GM23338 (cell line): ENCODE data around the gene PPP6R1. TPM values are rescaled to one million over a fixed set of nuclear protein-coding genes. Genes with fewer than 3 reads are reported as not detected.

Source experiments
- ATAC-seq: fragments of 200-7000 bp; cut with Tn5 transposase; 3 replicates; pipeline ENCODE4 v1.9.1; 2020
- DNase-seq: peaks from one replicate; pipeline ENCODE4 v3.0.0-alpha.2; 2015; ENCODE audit warnings: low spot score
- H2AFZ ChIP-seq: fragments of 200-600 bp; sonication (generic); 2 replicates; pipeline ENCODE4 v1.8.0; 2016; ENCODE audit warnings: antibody characterized with exemption, mild to moderate bottlenecking, moderate library complexity
- H3F3A ChIP-seq: fragments of 200-600 bp; sonication (generic); replicated peaks from 2 replicates; pipeline ENCODE4 v1.8.0; 2017; ENCODE audit warnings: antibody characterized with exemption, mixed run types, low read depth
- H3K27ac ChIP-seq: fragments of 200-600 bp; sonication (generic); 2 replicates; pipeline ENCODE4 v1.6.1; 2016; ENCODE audit warnings: low read depth
- H3K27me3 ChIP-seq: fragments of 200-600 bp; sonication (generic); 2 replicates; pipeline ENCODE4 v1.8.0; 2016; ENCODE audit warnings: mild to moderate bottlenecking, mixed run types, moderate library complexity; ENCODE audit not compliant: insufficient read depth
- H3K36me3 ChIP-seq: fragments of 200-600 bp; sonication (generic); 2 replicates; pipeline ENCODE4 v1.8.0; 2016; ENCODE audit warnings: mild to moderate bottlenecking; ENCODE audit not compliant: insufficient read depth
- H3K4me1 ChIP-seq: fragments of 200-600 bp; sonication (generic); 2 replicates; pipeline ENCODE4 v1.8.0; 2016; ENCODE audit warnings: mild to moderate bottlenecking, moderate library complexity; ENCODE audit not compliant: insufficient read depth
- H3K4me2 ChIP-seq: fragments of 200-600 bp; sonication (generic); 2 replicates; pipeline ENCODE4 v1.7.1; 2017; ENCODE audit warnings: mixed run types
- H3K4me3 ChIP-seq: fragments of 200-600 bp; sonication (generic); 2 replicates; pipeline ENCODE4 v1.6.1; 2016; ENCODE audit warnings: mixed run types
- H3K79me2 ChIP-seq: fragments of 200-600 bp; sonication (generic); replicated peaks from 2 replicates; pipeline ENCODE4 v1.8.0; 2017; ENCODE audit warnings: mild to moderate bottlenecking; ENCODE audit not compliant: insufficient read depth
- H3K9me2 ChIP-seq: fragments of 200-600 bp; sonication (generic); 2 replicates; pipeline ENCODE4 v1.8.0; 2017; ENCODE audit not compliant: insufficient read depth
- H4K20me1 ChIP-seq: fragments of 200-600 bp; sonication (generic); replicated peaks from 2 replicates; pipeline ENCODE4 v1.8.0; 2017; ENCODE audit warnings: mild to moderate bottlenecking; ENCODE audit not compliant: insufficient read depth
- H3K27ac Mint-ChIP-seq: 2 replicates; pipeline ENCODE4 v1.8.0; 2020; ENCODE audit warnings: inconsistent platforms, mild to moderate bottlenecking, moderate library complexity, mixed read lengths
- H3K27me3 Mint-ChIP-seq: 3 replicates; pipeline ENCODE4 v1.8.0; 2022; ENCODE audit warnings: low read depth, mild to moderate bottlenecking, moderate library complexity, mixed read lengths, inconsistent platforms; ENCODE audit not compliant: insufficient read depth, poor library complexity
- H3K36me3 Mint-ChIP-seq: 3 replicates; pipeline ENCODE4 v1.8.0; 2021; ENCODE audit warnings: low read depth, mild to moderate bottlenecking, inconsistent platforms, moderate library complexity, mixed read lengths
- H3K4me1 Mint-ChIP-seq: 3 replicates; pipeline ENCODE4 v1.8.0; 2020; ENCODE audit warnings: mild to moderate bottlenecking, inconsistent platforms, mixed read lengths
- H3K4me3 Mint-ChIP-seq: 3 replicates; pipeline ENCODE4 v1.8.0; 2021; ENCODE audit warnings: moderate library complexity, mild to moderate bottlenecking, inconsistent platforms, mixed read lengths
- H3K9me3 Mint-ChIP-seq: 3 replicates; pipeline ENCODE4 v1.8.0; 2020; ENCODE audit warnings: moderate library complexity, mild to moderate bottlenecking, inconsistent platforms, mixed read lengths
- CREB1 ChIP-seq: fragments of 250-450 bp; sonication (Bioruptor Pico); IDR thresholded peaks from 2 replicates; pipeline ENCODE4 v1.5.0; 2020; ENCODE audit warnings: low read depth, mild to moderate bottlenecking, moderate library complexity
- EZH2 ChIP-seq: fragments of 200-600 bp; sonication (generic); IDR thresholded peaks from one replicate; pipeline ENCODE4 v1.8.0; 2017; ENCODE audit warnings: antibody characterized with exemption, mild to moderate bottlenecking, low read depth; ENCODE audit not compliant: unreplicated experiment
- POLR2AphosphoS5 ChIP-seq: IDR thresholded peaks from 2 replicates; pipeline ENCODE4 v1.6.1; 2016; ENCODE audit warnings: antibody characterized with exemption, low read depth
- STAT1 ChIP-seq: IDR thresholded peaks from one replicate; pipeline ENCODE4 v1.6.1; 2016; ENCODE audit warnings: antibody characterized with exemption; ENCODE audit not compliant: unreplicated experiment
- ZNF114 ChIP-seq: fragments of 250-450 bp; sonication (Bioruptor Pico); IDR thresholded peaks from 2 replicates; pipeline ENCODE4 v1.5.0; 2020; ENCODE audit warnings: mild to moderate bottlenecking, moderate library complexity
- polyA plus RNA-seq: library from polyadenylated mRNA; unstranded; fragments of >200 nt; fragmentation: Nextera tagmentation; extraction: Ambion mirVana; gene quantifications from 2 replicates; pipeline ENCODE4 v1.2.1, GENCODE V29; 2016
- total RNA-seq: library from RNA; depleted of rRNA; stranded (reverse); fragments of >200 nt; shearing (Covaris generic); gene quantifications from 2 replicates; pipeline ENCODE4 v1.2.3, GENCODE V29; 2014
- TF ChIP-seq, protein P1 (sequence below): fragments of 250-450 bp; sonication (Bioruptor Pico); IDR thresholded peaks from 2 replicates; pipeline ENCODE4 v1.5.0; 2020; ENCODE audit warnings: mild to moderate bottlenecking, moderate library complexity
- TF ChIP-seq, protein P2 (sequence below): IDR thresholded peaks from one replicate; pipeline ENCODE4 v1.6.1; 2018; ENCODE audit warnings: antibody characterized with exemption; ENCODE audit not compliant: unreplicated experiment
- TF ChIP-seq, protein P3 (sequence below): IDR thresholded peaks from 2 replicates; pipeline ENCODE4 v1.6.1; 2016; ENCODE audit warnings: antibody characterized with exemption

PPP6R1 gene
- total and polyA plus RNA-seq, 2 experiments from 2014 or later, result 22.2 to 70.8 TPM

DNA sequence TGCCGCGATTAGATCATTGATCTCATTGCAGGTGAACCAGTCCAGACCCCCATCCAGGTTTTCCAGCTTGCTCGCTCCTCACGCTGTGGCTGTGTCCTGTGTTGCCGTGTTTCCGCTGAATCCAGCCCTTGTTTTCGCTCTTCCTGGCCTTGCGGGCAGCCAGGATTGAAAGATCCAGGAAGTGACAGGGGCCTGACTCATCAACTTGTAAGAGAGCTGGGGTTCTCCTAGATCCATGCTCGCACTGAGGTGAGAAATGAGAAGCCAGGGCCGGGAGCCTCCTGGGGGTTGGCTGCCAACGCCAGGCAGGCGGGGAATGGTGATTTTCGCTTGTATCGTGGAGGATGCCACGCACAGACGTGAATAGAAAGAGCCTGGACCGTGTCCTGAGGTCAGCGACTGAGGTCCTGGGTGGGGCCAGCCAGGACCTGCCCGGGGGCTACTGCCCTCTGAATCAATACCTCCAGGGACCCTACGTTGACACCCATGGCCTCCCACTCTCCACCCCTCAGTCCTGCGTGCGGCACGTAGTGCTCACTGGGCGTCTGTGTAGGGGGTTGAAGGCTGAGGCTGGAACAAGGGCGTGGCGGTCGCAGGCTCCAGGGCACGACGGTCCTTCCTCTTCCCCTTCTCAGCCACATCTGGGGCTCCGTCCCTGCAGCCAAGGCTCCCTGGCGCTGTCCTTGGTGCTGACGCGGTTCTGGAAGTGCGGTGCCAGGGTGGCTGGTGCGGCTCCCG is 42.2 kb downstream of the PPP6R1 start:
- DNase-seq, result peak; percentile 98
- H3K36me3 Mint-ChIP-seq, result peaks cover 21% of the 10 kb centered on the region
- H3F3A ChIP-seq, result 0 out of 2 replicates have a peak, but pooled peaks cover 13% of the 10 kb centered on the region
- no peaks in the 10 kb centered on the region for H3K36me3 ChIP-seq
- peaks cover 18% of the 10 kb centered on the region for H3K27me3 Mint-ChIP-seq
- no peaks in the 10 kb centered on the region for H3K9me2 ChIP-seq
- no peaks in the 10 kb centered on the region for H3K79me2 ChIP-seq
- peak overlapping the region; percentile 92 for H3K27ac Mint-ChIP-seq
- peak overlapping the region; percentile 84 for H3K4me3 ChIP-seq
- peak; percentile 94 for ATAC-seq
- H3K4me2 ChIP-seq, result peak overlapping the region; percentile 89
- H3K27ac ChIP-seq, result peak overlapping the region; percentile 88
- peaks cover 65% of the 10 kb centered on the region for H3K9me3 Mint-ChIP-seq
- peak overlapping the region; percentile 73 for H2AFZ ChIP-seq
- peaks cover 3% of the 10 kb centered on the region; the same call in 1 of the 3 replicates for H3K4me1 Mint-ChIP-seq
- H3K4me1 ChIP-seq, result peaks cover 4% of the 10 kb centered on the region; the same call in 1 of the 2 replicates
- H3K4me3 Mint-ChIP-seq, result peak overlapping the region; percentile 91
- H4K20me1 ChIP-seq, result peaks cover 5% of the 10 kb centered on the region; the same call in 1 of the 2 replicates
- no peak for TF ChIP-seq ZNF114 (CRISPR knock-in tag)
- no peak for TF ChIP-seq STAT1
- peak; percentile 86 for TF ChIP-seq CREB1 (CRISPR knock-in tag)
- TF ChIP-seq, protein P1, sequence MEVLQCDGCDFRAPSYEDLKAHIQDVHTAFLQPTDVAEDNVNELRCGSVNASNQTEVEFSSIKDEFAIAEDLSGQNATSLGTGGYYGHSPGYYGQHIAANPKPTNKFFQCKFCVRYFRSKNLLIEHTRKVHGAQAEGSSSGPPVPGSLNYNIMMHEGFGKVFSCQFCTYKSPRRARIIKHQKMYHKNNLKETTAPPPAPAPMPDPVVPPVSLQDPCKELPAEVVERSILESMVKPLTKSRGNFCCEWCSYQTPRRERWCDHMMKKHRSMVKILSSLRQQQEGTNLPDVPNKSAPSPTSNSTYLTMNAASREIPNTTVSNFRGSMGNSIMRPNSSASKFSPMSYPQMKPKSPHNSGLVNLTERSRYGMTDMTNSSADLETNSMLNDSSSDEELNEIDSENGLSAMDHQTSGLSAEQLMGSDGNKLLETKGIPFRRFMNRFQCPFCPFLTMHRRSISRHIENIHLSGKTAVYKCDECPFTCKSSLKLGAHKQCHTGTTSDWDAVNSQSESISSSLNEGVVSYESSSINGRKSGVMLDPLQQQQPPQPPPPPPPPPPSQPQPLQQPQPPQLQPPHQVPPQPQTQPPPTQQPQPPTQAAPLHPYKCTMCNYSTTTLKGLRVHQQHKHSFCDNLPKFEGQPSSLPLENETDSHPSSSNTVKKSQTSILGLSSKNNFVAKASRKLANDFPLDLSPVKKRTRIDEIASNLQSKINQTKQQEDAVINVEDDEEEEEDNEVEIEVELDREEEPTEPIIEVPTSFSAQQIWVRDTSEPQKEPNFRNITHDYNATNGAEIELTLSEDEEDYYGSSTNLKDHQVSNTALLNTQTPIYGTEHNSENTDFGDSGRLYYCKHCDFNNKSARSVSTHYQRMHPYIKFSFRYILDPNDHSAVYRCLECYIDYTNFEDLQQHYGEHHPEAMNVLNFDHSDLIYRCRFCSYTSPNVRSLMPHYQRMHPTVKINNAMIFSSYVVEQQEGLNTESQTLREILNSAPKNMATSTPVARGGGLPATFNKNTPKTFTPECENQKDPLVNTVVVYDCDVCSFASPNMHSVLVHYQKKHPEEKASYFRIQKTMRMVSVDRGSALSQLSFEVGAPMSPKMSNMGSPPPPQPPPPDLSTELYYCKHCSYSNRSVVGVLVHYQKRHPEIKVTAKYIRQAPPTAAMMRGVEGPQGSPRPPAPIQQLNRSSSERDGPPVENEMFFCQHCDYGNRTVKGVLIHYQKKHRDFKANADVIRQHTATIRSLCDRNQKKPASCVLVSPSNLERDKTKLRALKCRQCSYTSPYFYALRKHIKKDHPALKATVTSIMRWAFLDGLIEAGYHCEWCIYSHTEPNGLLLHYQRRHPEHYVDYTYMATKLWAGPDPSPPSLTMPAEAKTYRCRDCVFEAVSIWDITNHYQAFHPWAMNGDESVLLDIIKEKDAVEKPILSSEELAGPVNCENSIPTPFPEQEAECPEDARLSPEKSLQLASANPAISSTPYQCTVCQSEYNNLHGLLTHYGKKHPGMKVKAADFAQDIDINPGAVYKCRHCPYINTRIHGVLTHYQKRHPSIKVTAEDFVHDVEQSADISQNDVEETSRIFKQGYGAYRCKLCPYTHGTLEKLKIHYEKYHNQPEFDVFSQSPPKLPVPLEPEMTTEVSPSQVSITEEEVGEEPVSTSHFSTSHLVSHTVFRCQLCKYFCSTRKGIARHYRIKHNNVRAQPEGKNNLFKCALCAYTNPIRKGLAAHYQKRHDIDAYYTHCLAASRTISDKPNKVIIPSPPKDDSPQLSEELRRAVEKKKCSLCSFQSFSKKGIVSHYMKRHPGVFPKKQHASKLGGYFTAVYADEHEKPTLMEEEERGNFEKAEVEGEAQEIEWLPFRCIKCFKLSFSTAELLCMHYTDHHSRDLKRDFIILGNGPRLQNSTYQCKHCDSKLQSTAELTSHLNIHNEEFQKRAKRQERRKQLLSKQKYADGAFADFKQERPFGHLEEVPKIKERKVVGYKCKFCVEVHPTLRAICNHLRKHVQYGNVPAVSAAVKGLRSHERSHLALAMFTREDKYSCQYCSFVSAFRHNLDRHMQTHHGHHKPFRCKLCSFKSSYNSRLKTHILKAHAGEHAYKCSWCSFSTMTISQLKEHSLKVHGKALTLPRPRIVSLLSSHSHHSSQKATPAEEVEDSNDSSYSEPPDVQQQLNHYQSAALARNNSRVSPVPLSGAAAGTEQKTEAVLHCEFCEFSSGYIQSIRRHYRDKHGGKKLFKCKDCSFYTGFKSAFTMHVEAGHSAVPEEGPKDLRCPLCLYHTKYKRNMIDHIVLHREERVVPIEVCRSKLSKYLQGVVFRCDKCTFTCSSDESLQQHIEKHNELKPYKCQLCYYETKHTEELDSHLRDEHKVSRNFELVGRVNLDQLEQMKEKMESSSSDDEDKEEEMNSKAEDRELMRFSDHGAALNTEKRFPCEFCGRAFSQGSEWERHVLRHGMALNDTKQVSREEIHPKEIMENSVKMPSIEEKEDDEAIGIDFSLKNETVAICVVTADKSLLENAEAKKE (CRISPR knock-in tag), result no peak
- TF ChIP-seq, protein P2, sequence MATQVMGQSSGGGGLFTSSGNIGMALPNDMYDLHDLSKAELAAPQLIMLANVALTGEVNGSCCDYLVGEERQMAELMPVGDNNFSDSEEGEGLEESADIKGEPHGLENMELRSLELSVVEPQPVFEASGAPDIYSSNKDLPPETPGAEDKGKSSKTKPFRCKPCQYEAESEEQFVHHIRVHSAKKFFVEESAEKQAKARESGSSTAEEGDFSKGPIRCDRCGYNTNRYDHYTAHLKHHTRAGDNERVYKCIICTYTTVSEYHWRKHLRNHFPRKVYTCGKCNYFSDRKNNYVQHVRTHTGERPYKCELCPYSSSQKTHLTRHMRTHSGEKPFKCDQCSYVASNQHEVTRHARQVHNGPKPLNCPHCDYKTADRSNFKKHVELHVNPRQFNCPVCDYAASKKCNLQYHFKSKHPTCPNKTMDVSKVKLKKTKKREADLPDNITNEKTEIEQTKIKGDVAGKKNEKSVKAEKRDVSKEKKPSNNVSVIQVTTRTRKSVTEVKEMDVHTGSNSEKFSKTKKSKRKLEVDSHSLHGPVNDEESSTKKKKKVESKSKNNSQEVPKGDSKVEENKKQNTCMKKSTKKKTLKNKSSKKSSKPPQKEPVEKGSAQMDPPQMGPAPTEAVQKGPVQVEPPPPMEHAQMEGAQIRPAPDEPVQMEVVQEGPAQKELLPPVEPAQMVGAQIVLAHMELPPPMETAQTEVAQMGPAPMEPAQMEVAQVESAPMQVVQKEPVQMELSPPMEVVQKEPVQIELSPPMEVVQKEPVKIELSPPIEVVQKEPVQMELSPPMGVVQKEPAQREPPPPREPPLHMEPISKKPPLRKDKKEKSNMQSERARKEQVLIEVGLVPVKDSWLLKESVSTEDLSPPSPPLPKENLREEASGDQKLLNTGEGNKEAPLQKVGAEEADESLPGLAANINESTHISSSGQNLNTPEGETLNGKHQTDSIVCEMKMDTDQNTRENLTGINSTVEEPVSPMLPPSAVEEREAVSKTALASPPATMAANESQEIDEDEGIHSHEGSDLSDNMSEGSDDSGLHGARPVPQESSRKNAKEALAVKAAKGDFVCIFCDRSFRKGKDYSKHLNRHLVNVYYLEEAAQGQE, result peak; percentile 99
- TF ChIP-seq, protein P3, sequence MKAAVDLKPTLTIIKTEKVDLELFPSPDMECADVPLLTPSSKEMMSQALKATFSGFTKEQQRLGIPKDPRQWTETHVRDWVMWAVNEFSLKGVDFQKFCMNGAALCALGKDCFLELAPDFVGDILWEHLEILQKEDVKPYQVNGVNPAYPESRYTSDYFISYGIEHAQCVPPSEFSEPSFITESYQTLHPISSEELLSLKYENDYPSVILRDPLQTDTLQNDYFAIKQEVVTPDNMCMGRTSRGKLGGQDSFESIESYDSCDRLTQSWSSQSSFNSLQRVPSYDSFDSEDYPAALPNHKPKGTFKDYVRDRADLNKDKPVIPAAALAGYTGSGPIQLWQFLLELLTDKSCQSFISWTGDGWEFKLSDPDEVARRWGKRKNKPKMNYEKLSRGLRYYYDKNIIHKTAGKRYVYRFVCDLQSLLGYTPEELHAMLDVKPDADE, result peak; percentile 89
- peak; percentile 15; the same call in 1 of the 2 replicates for TF ChIP-seq POLR2AphosphoS5
- TF ChIP-seq EZH2, result no peak
- no peaks in the 10 kb centered on the region for H3K27me3 ChIP-seq
